ENCODE results near the gene CFAP99. TPM values are rescaled to one million over a fixed set of nuclear protein-coding genes. Genes with fewer than 3 reads are reported as not detected.

Gene CFAP99
- total and polyA plus RNA-seq, 2 of the 8 experiments (the other 6 are each of a cell fraction or from before 2014, with no cell fraction given) = not detected

- no peak overlapping the region for H2BK20ac ChIP-seq (ENCODE audit: low read length)
- no peak overlapping the region for H4K5ac ChIP-seq (ENCODE audit: insufficient read length, low read depth, low read length)
- no peaks in the 10 kb centered on the region for H3K27me3 ChIP-seq (replicated peaks in 1 of 4; ENCODE audit: control insufficient read depth in 3 of 4, extremely low read depth in 1 of 4, insufficient read depth in 3 of 4, low read length in 3 of 4)
- H3K4me2 ChIP-seq (ENCODE audit: insufficient read depth in 1 of 2, low read depth in 2 of 2, low read length in 2 of 2) = no peak overlapping the region
- H3K56ac ChIP-seq (replicated peaks; ENCODE audit: insufficient read length, low read depth, low read length) = no peak overlapping the region
- no peak overlapping the region for H2BK120ac ChIP-seq (replicated peaks; ENCODE audit: low read depth, low read length)
- no peaks in the 10 kb centered on the region for H4K20me1 ChIP-seq (replicated peaks in 1 of 2; ENCODE audit: control insufficient read depth in 1 of 2, insufficient read depth in 2 of 2, low read length in 2 of 2)
- no peak overlapping the region for H2BK12ac ChIP-seq (ENCODE audit: low read depth, low read length)
- no peak overlapping the region for H2BK15ac ChIP-seq (ENCODE audit: low read length)
- POLR2A ChIA-PET (ENCODE audit: partially characterized antibody) = no interaction called here
- no peak for DNase-seq (ENCODE audit: low read depth in 1 of 2, low spot score in 2 of 2)
- H4K91ac ChIP-seq (replicated peaks; ENCODE audit: insufficient read length, low read length) = no peak overlapping the region
- 87% methylated on average over 12 of the region's 14 CpGs; no CpG with 5 or more reads in 1 of the 2 experiments for WGBS, 2 experiments (ENCODE audit: extremely low coverage in 1 of 2, insufficient coverage in 1 of 2, insufficient read length in 1 of 2, insufficient replicate concordance in 2 of 2, low coverage in 1 of 2, low lambda C conversion rate in 2 of 2, missing lambda C conversion rate in 1 of 2)
- no peaks in the 10 kb centered on the region for H3K23me2 ChIP-seq (ENCODE audit: low read depth, low read length)
- H3K27ac ChIP-seq (ENCODE audit: low read depth, low read length) = no peak overlapping the region
- no peak overlapping the region for H3K18ac ChIP-seq (ENCODE audit: extremely low read depth, low read length)
- TF ChIP-seq POLR2A (IDR thresholded peaks at IDR 0.05; ENCODE audit: control extremely low read depth in 1 of 2, low read depth in 2 of 2, low read length in 2 of 2) = no peak
- H3K14ac ChIP-seq (ENCODE audit: insufficient read length) = no peak overlapping the region
- no peaks in the 10 kb centered on the region for H3K36me3 ChIP-seq (ENCODE audit: control insufficient read depth in 2 of 4, insufficient read depth in 4 of 4, low read length in 3 of 4)
- no peak overlapping the region for H2AFZ ChIP-seq (ENCODE audit: low read length)
- H3K23ac ChIP-seq (ENCODE audit: insufficient read length) = no peak overlapping the region
- H2BK5ac ChIP-seq (ENCODE audit: low read depth, low read length) = no peak overlapping the region
- H3K9ac ChIP-seq (replicated peaks in 1 of 4; ENCODE audit: extremely low read depth in 1 of 4, low read depth in 3 of 4, low read length in 3 of 4) = no peak overlapping the region
- no peak for FAIRE-seq
- H3K4ac ChIP-seq (replicated peaks; ENCODE audit: insufficient read length, low read depth, low read length) = no peak overlapping the region
- no peak overlapping the region for H4K8ac ChIP-seq (ENCODE audit: extremely low read depth, insufficient read depth, low read length)
- H3K4me1 ChIP-seq (replicated peaks in 1 of 4; ENCODE audit: control insufficient read depth in 3 of 4, insufficient read depth in 4 of 4, low read length in 3 of 4) = no peaks in the 10 kb centered on the region
- H3K79me2 ChIP-seq (ENCODE audit: control insufficient read depth in 1 of 2, insufficient read depth in 2 of 2, low read length in 2 of 2) = no peaks in the 10 kb centered on the region
- CTCF ChIA-PET (ENCODE audit: partially characterized antibody) = interaction anchor here (1.1 kb wide), 1 partner anchor 12 kb away, joined by 3 read pairs; no protein-coding TSS in a partner anchor
- peaks cover 0 to 4% of the 10 kb centered on the region in 2 experiments; a peak in 3 of 4 replicates for H3K9me3 ChIP-seq (ENCODE audit: insufficient read depth in 2 of 2, low read depth in 1 of 2, low read length in 1 of 2)
- no peak overlapping the region for H2AK5ac ChIP-seq (ENCODE audit: low read depth, low read length)
- H3K4me3 ChIP-seq (ENCODE audit: extremely low read depth in 1 of 4, insufficient read depth in 2 of 4, low read depth in 3 of 4, low read length in 4 of 4) = no peak overlapping the region
- H3K79me1 ChIP-seq (ENCODE audit: low read depth, low read length) = no peaks in the 10 kb centered on the region
Measured at GRCh38 chr4:2372488-2373030, 46.2 kb upstream of the CFAP99 start.

Measured in H1 (cell line).